NCI-H2227 treated with DMSO at 0.1 percent for 48 hours (cell line): Measurements from ENCODE around the gene ANKRD39.
"Not testable (repeated sequence)": the region's sequence is repeated elsewhere in the genome, so short reads cannot be mapped to it uniquely, and the experiment has no call there.

ENCODE experiments used
- DNase-seq: peaks from one replicate; lab custom pipeline; 2025; lab: John Stamatoyannopoulos, UW

The ANKRD39 gene

DNA sequence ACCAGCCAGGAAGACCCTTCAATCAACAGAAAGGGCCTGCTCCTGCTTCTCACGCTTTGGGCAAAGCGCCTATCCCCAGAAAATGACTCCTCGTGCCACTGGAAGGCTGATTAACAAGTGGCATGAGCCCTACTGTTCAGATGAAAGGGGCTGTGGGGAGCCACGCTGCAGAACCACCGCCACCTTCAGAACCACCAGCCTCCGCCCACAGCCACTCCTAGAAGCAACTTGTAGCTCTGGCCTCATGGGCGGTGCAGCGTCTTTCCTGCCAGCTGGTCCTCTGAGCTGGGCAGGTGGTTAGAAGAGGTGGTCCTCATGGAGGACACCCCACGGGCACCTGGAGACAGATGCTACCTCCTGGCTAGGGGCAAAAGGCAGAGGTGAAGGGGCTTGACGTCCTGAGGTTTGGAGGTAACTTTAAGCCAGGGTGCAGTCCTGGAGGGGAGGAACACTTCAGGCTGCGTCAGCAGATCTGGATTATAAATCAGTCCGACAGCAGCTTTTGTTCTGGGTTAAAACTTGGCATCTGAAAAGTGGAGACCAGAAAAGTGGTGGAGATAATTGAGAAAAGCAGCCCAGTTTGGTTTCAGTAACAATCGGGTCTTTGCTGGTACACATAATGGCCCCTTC lies 12.9 kb upstream of the ANKRD39 start:
- DNase-seq = peak; percentile 29

DNA sequence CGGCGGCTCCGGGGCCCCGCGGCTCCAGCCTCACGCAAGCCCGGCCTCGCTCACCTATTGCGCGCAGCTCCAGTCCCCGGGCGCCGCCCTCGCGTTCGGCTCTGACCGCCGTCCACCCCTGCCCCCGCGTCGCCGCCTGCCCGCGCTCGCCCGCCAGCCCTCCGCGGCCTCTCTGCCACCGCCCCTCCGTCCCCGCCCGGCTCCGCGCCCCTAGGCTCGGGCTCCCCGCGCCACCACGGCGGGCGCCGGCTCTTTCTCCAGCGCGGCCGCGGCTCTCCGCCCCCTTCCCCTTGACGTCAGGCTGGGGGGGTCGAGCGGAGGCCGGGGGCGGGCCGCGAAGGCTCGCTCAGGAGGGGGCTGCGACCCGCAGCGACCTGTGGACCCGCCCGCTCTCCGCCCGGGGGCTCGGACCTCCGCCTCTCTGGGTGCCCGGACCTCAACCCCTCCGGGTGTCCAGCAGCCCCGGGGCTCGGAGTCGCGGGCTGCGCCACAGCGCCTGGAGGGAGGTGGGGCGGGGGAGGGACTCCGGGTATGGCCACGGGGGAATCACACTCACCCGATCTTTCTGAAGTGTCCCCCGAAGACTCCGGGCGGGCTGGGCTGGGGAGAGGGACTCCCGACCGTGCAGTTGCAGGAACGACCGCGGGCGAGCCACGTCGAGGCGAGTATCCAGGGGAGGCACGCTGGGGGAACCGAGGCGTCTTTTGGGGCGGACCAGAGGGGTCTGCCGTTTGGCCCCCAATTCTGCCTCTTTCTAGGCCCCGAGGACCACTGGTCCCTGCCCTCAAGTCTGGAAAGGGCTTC lies 12.2 kb upstream of the ANKRD39 start, which contains the start of gene SEMA4C:
Gene SEMA4C (minus strand): TSS at position 259 of the 804 bp plus-strand sequence. CDS start 2,194 bp downstream, outside the sequence.
- DNase-seq = peak; percentile 15

DNA sequence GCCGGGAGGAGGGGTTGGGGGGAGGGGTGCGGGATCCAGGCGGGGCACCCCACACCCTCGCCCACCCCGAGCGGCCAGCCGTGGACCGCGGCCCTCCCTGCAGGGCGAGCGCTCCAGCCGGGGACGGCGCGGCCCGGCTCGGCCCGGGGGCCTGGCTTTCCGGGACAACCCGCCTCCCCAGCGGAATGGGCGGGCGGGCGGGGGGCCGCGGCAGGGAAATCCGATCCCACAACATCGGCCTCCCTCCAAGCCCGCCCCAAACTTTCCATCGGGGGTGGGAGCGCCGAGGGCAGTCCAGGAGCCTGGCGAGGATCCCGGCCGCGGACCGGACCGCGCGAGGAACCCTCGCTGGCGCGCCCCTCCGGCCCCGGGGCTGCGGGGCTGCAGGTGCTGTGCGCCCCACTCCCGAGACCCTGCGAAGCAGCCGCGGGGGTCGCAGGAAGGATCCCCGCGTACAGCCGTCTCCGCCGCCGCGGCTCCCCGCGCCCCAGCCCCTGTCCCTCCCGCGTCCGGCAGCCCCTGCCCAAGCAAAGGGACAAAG lies 11.5 kb upstream of the ANKRD39 start:
- no peak for DNase-seq

GRCh38 chr2:96868555-96869280 lies 10.9 kb upstream of the ANKRD39 start:
- DNase-seq = peak; percentile 67

- DNase-seq = no peak
These were observed 10.1 kb upstream of the ANKRD39 start for GRCh38 chr2:96867756-96868554.

- no peak for DNase-seq
These were observed 9.4 kb upstream of the ANKRD39 start for GRCh38 chr2:96866986-96867755.

DNA sequence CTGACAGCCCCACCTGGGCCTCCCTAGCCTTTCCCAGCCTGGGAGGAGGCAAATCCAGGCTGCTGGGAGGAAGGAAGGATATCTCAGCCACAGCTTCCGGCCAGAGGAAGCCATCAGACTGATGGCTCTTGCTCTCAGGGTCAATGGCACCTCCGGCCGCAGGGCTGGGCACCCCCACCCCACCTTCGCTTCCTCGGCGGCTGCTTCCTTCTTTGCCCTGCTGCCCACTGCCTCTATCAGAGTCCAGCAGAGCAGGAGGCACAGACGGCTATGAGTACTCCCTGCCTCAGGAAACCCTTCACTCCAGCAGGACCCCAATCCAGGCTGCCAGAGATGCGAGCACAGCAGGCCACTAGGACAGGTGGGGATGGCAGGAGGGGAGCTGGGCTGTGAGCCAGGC lies 8.8 kb upstream of the ANKRD39 start:
- DNase-seq = no peak

GRCh38 chr2:96866149-96866548 lies 8.3 kb upstream of the ANKRD39 start:
- no peak for DNase-seq

DNA sequence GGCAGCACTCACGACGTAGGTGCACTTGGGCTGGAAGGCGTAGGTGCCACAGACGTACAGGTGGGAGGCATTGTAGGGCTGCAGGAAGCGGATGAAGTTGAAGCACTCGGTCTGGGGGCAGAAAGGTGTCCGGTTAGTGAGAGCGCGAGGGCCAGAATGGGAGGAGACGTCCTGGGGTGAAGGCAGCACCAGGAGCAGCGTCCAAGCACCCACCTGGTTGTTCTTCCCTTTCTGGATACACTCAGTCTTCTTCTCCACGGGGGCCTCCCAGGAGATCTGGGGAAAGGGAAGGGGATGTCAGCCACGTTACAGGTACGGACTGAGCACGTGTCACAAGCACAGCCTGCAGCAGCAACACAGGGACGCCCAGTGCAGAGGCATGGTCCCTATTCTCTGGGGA lies 7.8 kb upstream of the ANKRD39 start:
- no peak for DNase-seq

DNA sequence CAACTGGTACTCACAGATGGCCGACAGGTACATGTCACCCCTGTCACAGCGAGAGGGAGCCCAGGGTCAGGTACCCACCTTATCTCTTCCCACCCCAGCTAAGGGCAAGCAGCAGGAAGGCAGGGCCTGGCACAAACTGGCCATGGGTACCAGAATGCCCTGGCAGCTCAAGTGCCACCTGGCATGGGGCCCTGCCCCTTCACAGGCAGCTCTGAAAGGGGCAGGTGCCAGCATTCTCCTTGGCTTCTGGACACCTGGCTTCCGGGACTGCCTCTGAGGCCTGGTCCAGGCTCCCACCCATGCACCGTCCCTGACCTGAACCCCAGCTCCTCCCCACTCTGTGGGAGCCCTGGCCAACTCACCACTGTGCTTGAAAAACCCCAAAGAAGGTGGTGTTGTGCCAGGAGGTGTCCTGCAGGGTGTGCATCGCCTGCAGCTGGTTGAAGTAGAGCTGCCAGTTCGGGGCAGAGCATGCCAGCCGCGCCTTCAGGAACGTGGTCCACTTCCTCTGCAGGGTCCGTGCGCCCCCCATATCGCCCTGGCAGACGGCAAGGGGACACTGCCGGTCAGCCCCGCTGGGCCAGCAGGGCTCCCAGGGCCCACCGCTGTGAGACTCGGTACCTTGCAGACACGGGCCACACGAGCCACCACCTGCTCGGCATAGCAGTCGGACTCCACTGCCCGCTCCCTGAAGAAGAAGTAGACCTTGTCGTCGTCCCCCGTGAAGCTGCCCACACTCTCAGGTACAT lies 6.7 kb upstream of the ANKRD39 start:
- DNase-seq = no peak

GRCh38 chr2:96863575-96864342 lies 5.9 kb upstream of the ANKRD39 start:
- no peak for DNase-seq

- not testable (repeated sequence) for DNase-seq
These were observed 5.2 kb upstream of the ANKRD39 start for GRCh38 chr2:96863056-96863455.

DNA sequence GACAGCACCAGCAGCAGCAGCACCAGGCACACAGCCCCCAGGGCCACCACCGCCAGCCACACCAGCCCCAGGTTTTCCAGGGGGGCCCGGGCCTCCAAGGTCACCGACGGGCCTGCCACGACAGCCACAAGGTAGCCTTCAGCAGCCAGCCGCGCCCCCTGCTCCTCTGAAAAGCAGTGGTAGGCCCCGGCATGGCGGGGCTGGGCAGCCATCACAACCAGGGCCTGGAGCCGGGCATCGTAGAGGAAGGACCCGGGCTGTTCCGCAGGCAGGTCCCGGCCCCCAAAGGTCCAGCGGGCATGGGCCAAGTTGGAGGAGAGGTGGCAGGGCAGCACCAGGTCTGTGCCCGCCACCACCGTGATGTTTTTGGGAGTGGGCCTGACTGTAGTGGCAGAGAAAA lies 3.3 kb upstream of the ANKRD39 start:
- DNase-seq = no peak

- no peak for DNase-seq
These were observed 2.5 kb upstream of the ANKRD39 start for GRCh38 chr2:96860065-96861029.

DNA sequence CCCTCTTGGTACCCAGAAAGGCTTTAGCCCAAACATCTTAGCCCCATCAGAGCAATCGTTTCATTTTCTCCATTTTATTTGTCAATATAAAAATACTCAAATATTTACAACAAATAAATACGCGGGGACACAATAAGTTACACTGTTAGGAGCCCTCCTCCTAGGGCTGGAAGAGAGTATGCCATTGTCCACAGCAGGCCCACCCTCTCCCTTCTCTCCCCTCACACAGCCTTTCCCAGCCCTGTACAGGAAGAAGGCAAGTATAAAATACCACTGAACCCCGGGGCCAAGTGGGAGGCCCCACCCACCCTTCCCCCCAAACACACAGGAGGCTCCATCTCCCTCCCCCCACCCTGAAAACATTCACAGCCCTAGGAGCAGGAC lies 1.9 kb upstream of the ANKRD39 start:
- DNase-seq = no peak

DNA sequence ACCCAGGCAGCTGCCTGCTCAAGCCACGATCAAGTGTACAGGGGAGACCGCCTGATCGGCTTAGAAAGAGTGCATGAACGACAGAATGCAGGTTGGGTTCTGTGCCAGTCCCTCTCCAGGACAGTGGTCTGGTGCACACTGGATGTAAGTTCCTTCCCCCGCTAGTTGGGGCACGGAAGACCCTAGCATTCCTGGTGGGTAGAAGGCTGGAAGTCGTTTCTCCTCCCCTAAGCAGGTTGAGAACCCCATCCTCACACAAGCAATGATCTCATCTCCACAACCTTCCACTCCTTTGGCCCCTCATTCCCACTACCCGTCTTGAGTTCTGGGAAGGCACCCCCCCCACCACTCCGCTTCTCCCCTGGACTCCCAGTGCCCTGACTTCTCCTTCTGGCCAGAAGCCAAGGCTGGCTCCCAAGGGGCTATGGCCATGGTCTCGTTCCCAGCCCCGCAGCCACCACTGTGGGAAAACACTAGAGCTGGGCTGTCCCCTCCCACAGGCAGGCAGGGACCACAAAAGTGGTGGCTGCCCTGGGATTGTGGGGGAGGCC lies 1.4 kb upstream of the ANKRD39 start:
- DNase-seq = no peak

- DNase-seq = peak; percentile 47
These were observed 795 bp downstream of the ANKRD39 start for GRCh38 chr2:96856776-96857666.
